ENCODE results near the gene IP6K3. TPM values are rescaled to one million over a fixed set of nuclear protein-coding genes. Genes with fewer than 3 reads are reported as not detected.

The IP6K3 gene
- polyA plus RNA-seq, 1 experiment: 0.75 TPM

GRCh38 chr6:33685411-33686224 lies 61.1 kb downstream of the IP6K3 start:
- CTCF ChIA-PET: interaction anchor here (2.4 kb wide), 1 partner anchor 96 kb away, joined by 10 read pairs; no protein-coding TSS in a partner anchor
- no peak overlapping the region for H3K4me3 ChIP-seq (ENCODE audit: low read depth, low read length)
- no peak for DNase-seq (ENCODE audit: low read depth)
- no peaks in the 10 kb centered on the region for H3K27me3 ChIP-seq (ENCODE audit: control insufficient read depth, insufficient read depth, low read length)
- H3K36me3 ChIP-seq (ENCODE audit: control insufficient read depth, insufficient read depth, low read length): peaks cover 57% of the 10 kb centered on the region
- no peak for TF ChIP-seq CTCF (IDR thresholded peaks at IDR 0.05; ENCODE audit: insufficient read depth, low read depth, low read length)
- POLR2A ChIA-PET: no interaction called here

- Histone ChIP-seq H3K4me3 (ENCODE audit: low read depth, low read length) (no peak overlapping the region), H3K27me3 (ENCODE audit: control insufficient read depth, insufficient read depth, low read length) (no peaks in the 10 kb centered on the region), H3K36me3 (ENCODE audit: control insufficient read depth, insufficient read depth, low read length) (peaks cover 59% of the 10 kb centered on the region)
- no peak for DNase-seq (ENCODE audit: low read depth)
- CTCF ChIA-PET: interaction anchor here (1.4 kb wide), 1 partner anchor 15 kb away, joined by 7 read pairs; no protein-coding TSS in a partner anchor
- POLR2A ChIA-PET: no interaction called here
- TF ChIP-seq CTCF (IDR thresholded peaks at IDR 0.05; ENCODE audit: insufficient read depth, low read depth, low read length): no peak
Observed at GRCh38 chr6:33684983-33685382, 61.7 kb downstream of the IP6K3 start.

GRCh38 chr6:33684428-33684896 lies 62.2 kb downstream of the IP6K3 start:
- ChIA-PET POLR2A (no interaction called here), CTCF (interaction anchor here (1.1 to 1.4 kb wide), 2 partner anchors 16 to 98 kb away, joined by 3 to 7 read pairs; no protein-coding TSS in a partner anchor)
- DNase-seq (ENCODE audit: low read depth): no peak
- H3K27me3 ChIP-seq (ENCODE audit: control insufficient read depth, insufficient read depth, low read length): no peaks in the 10 kb centered on the region
- TF ChIP-seq CTCF (IDR thresholded peaks at IDR 0.05; ENCODE audit: insufficient read depth, low read depth, low read length): no peak
- H3K36me3 ChIP-seq (ENCODE audit: control insufficient read depth, insufficient read depth, low read length): peaks cover 59% of the 10 kb centered on the region
- H3K4me3 ChIP-seq (ENCODE audit: low read depth, low read length): no peak overlapping the region

GRCh38 chr6:33683576-33684427 lies 62.9 kb downstream of the IP6K3 start:
- no peaks in the 10 kb centered on the region for H3K27me3 ChIP-seq (ENCODE audit: control insufficient read depth, insufficient read depth, low read length)
- POLR2A ChIA-PET: no interaction called here
- no peak overlapping the region for H3K4me3 ChIP-seq (ENCODE audit: low read depth, low read length)
- CTCF ChIA-PET: interaction anchor here (0.9 to 1.4 kb wide), 3 partner anchors 17 to 97 kb away, joined by 3 to 7 read pairs (median 3); no protein-coding TSS in a partner anchor
- no peak for TF ChIP-seq CTCF (IDR thresholded peaks at IDR 0.05; ENCODE audit: insufficient read depth, low read depth, low read length)
- peaks cover 56% of the 10 kb centered on the region for H3K36me3 ChIP-seq (ENCODE audit: control insufficient read depth, insufficient read depth, low read length)
- DNase-seq (ENCODE audit: low read depth): no peak

Measured in BJ (cell line).